ENCODE results near the gene KLK11.

GRCh38 chr19:50983625-50984292 lies 42.7 kb downstream of the KLK11 start, which contains the start of gene KLK7:
- no peak for TF ChIP-seq JUND (IDR thresholded peaks at IDR 0.05; ENCODE audit: low read length)
- no peak for TF ChIP-seq CHD2 (IDR thresholded peaks at IDR 0.05; ENCODE audit: low read length)
- TF ChIP-seq CREB1 (IDR thresholded peaks at IDR 0.05): no peak
- TF ChIP-seq YY1 (IDR thresholded peaks at IDR 0.05; ENCODE audit: low read depth, low read length): no peak
- TF ChIP-seq POLR2A (IDR thresholded peaks at IDR 0.05; ENCODE audit: control extremely low read depth in 1 of 2, low read depth in 2 of 2, low read length in 2 of 2): no peak
- TF ChIP-seq CTCF (IDR thresholded peaks at IDR 0.05; ENCODE audit: control extremely low read depth in 1 of 3, insufficient read depth in 1 of 3, low read depth in 1 of 3, low read length in 3 of 3): no peak
- no peak for TF ChIP-seq TEAD4 (IDR thresholded peaks at IDR 0.05; ENCODE audit: low read depth, low read length)
- no peak for TF ChIP-seq CEBPB (IDR thresholded peaks at IDR 0.05; ENCODE audit: low read depth, low read length)
- TF ChIP-seq GABPA (IDR thresholded peaks at IDR 0.05; ENCODE audit: borderline replicate concordance, insufficient read depth, low read length): no peak
- no peak for TF ChIP-seq ZNF274 (IDR thresholded peaks at IDR 0.05; ENCODE audit: borderline replicate concordance, extremely low read depth, low read length)

Data from H1 (cell line).